HFFc6 (cell line): ENCODE measurements around the gene PHF8. TPM values are rescaled to one million over a fixed set of nuclear protein-coding genes. Genes with fewer than 3 reads are reported as not detected.

ENCODE experiments used
- DNase-seq: peaks from one replicate; pipeline ENCODE4 v3.0.0-alpha.2; 2018
- H3K27ac Mint-ChIP-seq: 2 replicates; pipeline ENCODE4 v1.8.0; 2020; ENCODE audit warnings: mild to moderate bottlenecking, mixed read lengths
- H3K27me3 Mint-ChIP-seq: 2 replicates; pipeline ENCODE4 v1.8.0; 2021; ENCODE audit warnings: mild to moderate bottlenecking, moderate library complexity, mixed read lengths; ENCODE audit not compliant: insufficient read depth
- H3K36me3 Mint-ChIP-seq: 2 replicates; pipeline ENCODE4 v1.8.0; 2021; ENCODE audit warnings: low read depth, mixed read lengths
- H3K4me1 Mint-ChIP-seq: 2 replicates; pipeline ENCODE4 v1.8.0; 2020; ENCODE audit warnings: low read depth, mixed read lengths
- H3K4me3 Mint-ChIP-seq: 2 replicates; pipeline ENCODE4 v1.8.0; 2020; ENCODE audit warnings: mild to moderate bottlenecking, moderate library complexity, mixed read lengths
- H3K9me3 Mint-ChIP-seq: 2 replicates; pipeline ENCODE4 v1.8.0; 2020; ENCODE audit warnings: mild to moderate bottlenecking, mixed read lengths
- CTCF ChIP-seq: fragments of 200-600 bp; sonication (generic); IDR thresholded peaks from 2 replicates; pipeline ENCODE4 v1.5.0; 2021; ENCODE audit warnings: antibody characterized with exemption, mild to moderate bottlenecking
- total RNA-seq, 6 experiments: library from RNA; stranded (reverse); fragmentation: NEBNext Ultra II Directional; extraction: Animal tissue kit (Norgen Biotek cat#: 25700); gene quantifications; 2 replicates in 1 of 6; 3 replicates in 5 of 6; pipeline ENCODE4 v1.2.3, GENCODE V29; 2021

Gene PHF8
- total RNA-seq, 6 experiments from 2014 or later, result 12.1 to 15.2 (median 14.2) TPM

- no peak for DNase-seq
- Mint-ChIP-seq H3K27ac (no peak overlapping the region), H3K36me3 (peaks cover 14% of the 10 kb centered on the region), H3K27me3 (peaks cover 3% of the 10 kb centered on the region; the same call in 1 of the 2 replicates), H3K4me1 (no peaks in the 10 kb centered on the region), H3K4me3 (no peak overlapping the region), H3K9me3 (no peaks in the 10 kb centered on the region)
- no peak for TF ChIP-seq CTCF
Observed at GRCh38 chrX:54029529-54030143, 14.6 kb downstream of the PHF8 start.

- no peaks in the 10 kb centered on the region for H3K4me1 Mint-ChIP-seq
- H3K9me3 Mint-ChIP-seq, result no peaks in the 10 kb centered on the region
- H3K27me3 Mint-ChIP-seq, result peaks cover 3% of the 10 kb centered on the region; the same call in 1 of the 2 replicates
- no peak for TF ChIP-seq CTCF
- H3K27ac Mint-ChIP-seq, result no peak overlapping the region
- DNase-seq, result no peak
- peaks cover 14% of the 10 kb centered on the region for H3K36me3 Mint-ChIP-seq
- no peak overlapping the region for H3K4me3 Mint-ChIP-seq
Observed at GRCh38 chrX:54024350-54024749, 19.9 kb downstream of the PHF8 start.

- H3K27me3 Mint-ChIP-seq, result no peaks in the 10 kb centered on the region
- no peak for TF ChIP-seq CTCF
- no peak overlapping the region for H3K4me3 Mint-ChIP-seq
- H3K36me3 Mint-ChIP-seq, result peaks cover 14% of the 10 kb centered on the region
- H3K27ac Mint-ChIP-seq, result no peak overlapping the region
- DNase-seq, result no peak
- H3K9me3 Mint-ChIP-seq, result no peaks in the 10 kb centered on the region
- H3K4me1 Mint-ChIP-seq, result no peaks in the 10 kb centered on the region
Observed at GRCh38 chrX:54012830-54013500, 31.3 kb downstream of the PHF8 start.

- Mint-ChIP-seq H3K27ac (no peak overlapping the region), H3K9me3 (no peaks in the 10 kb centered on the region), H3K36me3 (no peaks in the 10 kb centered on the region; the same call in 1 of the 2 replicates), H3K27me3 (no peaks in the 10 kb centered on the region), H3K4me3 (no peak overlapping the region), H3K4me1 (peaks cover 5% of the 10 kb centered on the region; the same call in 1 of the 2 replicates)
- no peak for TF ChIP-seq CTCF
- DNase-seq, result no peak
Observed at GRCh38 chrX:54007682-54008081, 36.6 kb downstream of the PHF8 start.

GRCh38 chrX:53997724-53998123, 46.5 kb downstream of the PHF8 start:
- H3K27me3 Mint-ChIP-seq, result peaks cover 2% of the 10 kb centered on the region; the same call in 1 of the 2 replicates
- DNase-seq, result no peak
- no peak overlapping the region for H3K27ac Mint-ChIP-seq
- TF ChIP-seq CTCF, result no peak
- H3K36me3 Mint-ChIP-seq, result peaks cover 19% of the 10 kb centered on the region
- peaks cover 5% of the 10 kb centered on the region; the same call in 1 of the 2 replicates for H3K4me1 Mint-ChIP-seq
- no peaks in the 10 kb centered on the region for H3K9me3 Mint-ChIP-seq
- H3K4me3 Mint-ChIP-seq, result no peak overlapping the region
